ENCODE data around the gene ANK3. TPM values are rescaled to one million over a fixed set of nuclear protein-coding genes. Genes with fewer than 3 reads are reported as not detected.

Gene ANK3
- total RNA-seq, 1 experiment from 2014 or later, result 69.6 TPM

- TF ChIP-seq E2F1 (CRISPR knock-in tag; IDR thresholded peaks at IDR 0.05) (no peak), OVOL2 (CRISPR knock-in tag; IDR thresholded peaks at IDR 0.05; ENCODE audit: borderline replicate concordance) (no peak), HMGXB4 (CRISPR knock-in tag; IDR thresholded peaks at IDR 0.05) (no peak), CBFB (CRISPR knock-in tag; IDR thresholded peaks at IDR 0.05; ENCODE audit: low read depth) (no peak), MXD4 (CRISPR knock-in tag; IDR thresholded peaks at IDR 0.05; ENCODE audit: borderline replicate concordance) (no peak), ZBTB43 (CRISPR knock-in tag; IDR thresholded peaks at IDR 0.05) (no peak), IRF2 (CRISPR knock-in tag; IDR thresholded peaks at IDR 0.05; ENCODE audit: borderline replicate concordance, low read depth) (no peak), AFF4 (CRISPR knock-in tag; IDR thresholded peaks at IDR 0.05; ENCODE audit: borderline replicate concordance) (no peak), TEAD4 (CRISPR knock-in tag; IDR thresholded peaks at IDR 0.05) (no peak)
Measured at GRCh38 chr10:60400366-60400765, 10.7 kb upstream of the ANK3 start (continued).

GRCh38 chr10:60399328-60399727 lies 9.7 kb upstream of the ANK3 start:
- Mint-ChIP-seq H3K9me3 (no peaks in the 10 kb centered on the region), H3K4me3 (no peak overlapping the region), H3K27me3 (ENCODE audit: low read depth) (no peaks in the 10 kb centered on the region), H3K27ac (no peak overlapping the region), H3K36me3 (no peaks in the 10 kb centered on the region), H3K4me1 (peaks cover 7% of the 10 kb centered on the region)
- CTCF ChIA-PET, result no interaction called here
- ATAC-seq, result no peak
- POLR2A ChIA-PET, result no interaction called here
- DNase-seq (ENCODE audit: low spot score), result no peak
- no peak for TF ChIP-seq GTF2I (CRISPR knock-in tag; conservative IDR thresholded peaks at IDR 0.05)
- no peak for TF ChIP-seq ERG (CRISPR knock-in tag; IDR thresholded peaks at IDR 0.05)
- TF ChIP-seq SMAD3 (CRISPR knock-in tag; IDR thresholded peaks at IDR 0.05; ENCODE audit: borderline replicate concordance), result no peak
- no peak for TF ChIP-seq FOXP1 (CRISPR knock-in tag; IDR thresholded peaks at IDR 0.05; ENCODE audit: borderline replicate concordance)
- no peak for TF ChIP-seq IRF1 (CRISPR knock-in tag; IDR thresholded peaks at IDR 0.05)
- TF ChIP-seq SP1 (CRISPR knock-in tag; conservative IDR thresholded peaks at IDR 0.05), result no peak
- TF ChIP-seq FOXK1 (CRISPR knock-in tag; IDR thresholded peaks at IDR 0.05), result no peak
- no peak for TF ChIP-seq ATF2 (CRISPR knock-in tag; IDR thresholded peaks at IDR 0.05; ENCODE audit: borderline replicate concordance, low read depth)
- no peak for TF ChIP-seq CBFB (CRISPR knock-in tag; IDR thresholded peaks at IDR 0.05; ENCODE audit: low read depth)

Measured in WTC11 (cell line).